ENCODE measurements around the gene FAM219A. TPM values are rescaled to one million over a fixed set of nuclear protein-coding genes. Genes with fewer than 3 reads are reported as not detected.

FAM219A gene
- total RNA-seq, 1 donor = 7.0 TPM

DNA sequence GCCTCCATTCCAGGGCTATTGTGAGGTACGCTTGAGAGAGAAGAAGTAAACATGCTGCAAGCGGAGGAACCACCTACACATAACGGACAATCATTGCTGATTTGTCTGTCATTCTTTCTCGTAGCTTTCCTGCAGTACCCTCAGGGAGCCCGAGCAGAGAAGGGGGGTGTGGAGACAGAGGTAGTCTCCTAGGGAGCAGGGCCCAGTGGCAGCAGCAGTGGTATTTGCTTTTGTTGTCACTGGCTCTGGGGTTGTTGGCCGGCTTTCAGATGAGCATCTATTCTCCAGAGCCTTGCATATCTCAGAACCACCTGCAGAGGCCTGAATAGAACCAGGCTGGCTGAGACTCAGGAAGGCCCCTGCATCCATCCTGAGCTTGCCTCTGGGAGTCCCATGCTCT is 44.5 kb upstream of the FAM219A start:
- DNase-seq (ENCODE audit: low read depth) = no peak
- TF ChIP-seq, protein P1, sequence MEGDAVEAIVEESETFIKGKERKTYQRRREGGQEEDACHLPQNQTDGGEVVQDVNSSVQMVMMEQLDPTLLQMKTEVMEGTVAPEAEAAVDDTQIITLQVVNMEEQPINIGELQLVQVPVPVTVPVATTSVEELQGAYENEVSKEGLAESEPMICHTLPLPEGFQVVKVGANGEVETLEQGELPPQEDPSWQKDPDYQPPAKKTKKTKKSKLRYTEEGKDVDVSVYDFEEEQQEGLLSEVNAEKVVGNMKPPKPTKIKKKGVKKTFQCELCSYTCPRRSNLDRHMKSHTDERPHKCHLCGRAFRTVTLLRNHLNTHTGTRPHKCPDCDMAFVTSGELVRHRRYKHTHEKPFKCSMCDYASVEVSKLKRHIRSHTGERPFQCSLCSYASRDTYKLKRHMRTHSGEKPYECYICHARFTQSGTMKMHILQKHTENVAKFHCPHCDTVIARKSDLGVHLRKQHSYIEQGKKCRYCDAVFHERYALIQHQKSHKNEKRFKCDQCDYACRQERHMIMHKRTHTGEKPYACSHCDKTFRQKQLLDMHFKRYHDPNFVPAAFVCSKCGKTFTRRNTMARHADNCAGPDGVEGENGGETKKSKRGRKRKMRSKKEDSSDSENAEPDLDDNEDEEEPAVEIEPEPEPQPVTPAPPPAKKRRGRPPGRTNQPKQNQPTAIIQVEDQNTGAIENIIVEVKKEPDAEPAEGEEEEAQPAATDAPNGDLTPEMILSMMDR (IDR thresholded peaks at IDR 0.05; ENCODE audit: insufficient read depth, low read length) = no peak
- no peak overlapping the region for H3K4me3 ChIP-seq (ENCODE audit: low read depth, low read length)

DNA sequence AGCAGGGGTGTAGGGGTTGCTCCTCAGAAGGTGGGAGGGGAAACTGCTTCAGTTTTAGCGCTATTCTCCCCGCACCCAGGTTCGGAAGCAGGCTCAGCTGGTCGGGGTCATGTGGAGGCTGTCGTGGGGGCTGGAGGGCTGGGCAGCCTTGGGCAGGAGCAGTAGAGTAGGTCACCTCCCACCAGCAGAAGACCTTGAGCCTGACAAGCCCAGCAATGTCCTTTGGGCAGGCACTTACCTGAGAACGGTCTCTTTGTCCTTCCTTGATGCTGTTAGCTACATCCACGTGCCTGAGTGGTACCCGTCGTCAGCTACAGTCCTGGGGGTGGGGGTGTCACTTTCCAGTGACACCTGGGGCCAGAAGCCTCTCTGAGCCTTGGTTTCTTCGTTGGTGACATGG is 44.1 kb upstream of the FAM219A start:
- H3K4me3 ChIP-seq (ENCODE audit: low read depth, low read length) = no peak overlapping the region
- TF ChIP-seq, protein P1 (IDR thresholded peaks at IDR 0.05; ENCODE audit: insufficient read depth, low read length) = no peak
- no peak for DNase-seq (ENCODE audit: low read depth)

DNA sequence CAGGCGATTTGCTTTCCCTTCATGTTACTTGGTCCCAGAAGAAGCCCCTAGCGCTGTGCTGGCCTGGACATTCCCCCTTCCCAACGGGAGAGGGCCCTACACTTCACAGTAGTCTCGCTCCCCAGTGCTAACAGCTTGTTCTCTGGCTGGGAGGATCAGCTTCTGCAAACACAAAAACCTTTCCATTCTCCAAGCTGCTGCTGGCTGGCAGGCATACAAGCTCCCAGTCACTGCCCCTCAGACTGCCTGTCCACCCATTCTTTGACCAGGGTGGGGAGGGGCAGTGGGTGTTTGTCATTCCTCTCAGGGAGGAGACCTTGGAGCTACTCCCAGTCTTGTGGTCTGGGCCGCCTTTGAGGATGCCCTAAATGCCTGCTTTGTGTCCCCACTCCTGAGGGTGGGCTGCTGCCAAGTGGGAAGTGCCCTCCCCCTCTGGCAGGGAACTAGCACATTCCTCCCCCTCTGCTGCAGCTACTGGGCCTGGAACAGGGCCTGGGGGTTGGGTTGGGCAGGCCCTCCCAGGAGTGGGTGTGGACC is 43.6 kb upstream of the FAM219A start:
- no peak overlapping the region for H3K4me3 ChIP-seq (ENCODE audit: low read depth, low read length)
- TF ChIP-seq, protein P1 (IDR thresholded peaks at IDR 0.05; ENCODE audit: insufficient read depth, low read length) = peak; percentile 59
- peak; percentile 96 for DNase-seq (ENCODE audit: low read depth)

DNA sequence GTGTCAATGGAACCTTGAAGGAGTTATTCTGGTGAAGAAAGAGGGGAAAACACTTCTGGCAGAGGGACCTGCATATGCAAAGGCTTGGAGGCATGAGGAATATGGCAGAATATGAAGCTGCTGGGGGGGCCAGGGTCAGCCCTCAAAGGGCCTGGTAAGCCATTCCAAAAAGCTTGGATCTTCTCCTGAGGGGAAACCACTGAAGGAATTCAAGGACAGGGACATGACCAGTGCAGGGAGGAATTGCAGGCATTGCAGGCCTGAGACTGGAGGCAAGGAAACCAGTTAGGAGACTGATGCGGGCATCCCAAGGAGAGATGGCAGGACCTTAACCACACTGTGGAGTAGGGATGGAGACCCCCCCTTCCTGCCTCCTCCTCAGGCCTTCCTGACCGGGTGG is 43.0 kb upstream of the FAM219A start:
- H3K4me3 ChIP-seq (ENCODE audit: low read depth, low read length) = no peak overlapping the region
- no peak for DNase-seq (ENCODE audit: low read depth)
- TF ChIP-seq, protein P1 (IDR thresholded peaks at IDR 0.05; ENCODE audit: insufficient read depth, low read length) = no peak

DNA sequence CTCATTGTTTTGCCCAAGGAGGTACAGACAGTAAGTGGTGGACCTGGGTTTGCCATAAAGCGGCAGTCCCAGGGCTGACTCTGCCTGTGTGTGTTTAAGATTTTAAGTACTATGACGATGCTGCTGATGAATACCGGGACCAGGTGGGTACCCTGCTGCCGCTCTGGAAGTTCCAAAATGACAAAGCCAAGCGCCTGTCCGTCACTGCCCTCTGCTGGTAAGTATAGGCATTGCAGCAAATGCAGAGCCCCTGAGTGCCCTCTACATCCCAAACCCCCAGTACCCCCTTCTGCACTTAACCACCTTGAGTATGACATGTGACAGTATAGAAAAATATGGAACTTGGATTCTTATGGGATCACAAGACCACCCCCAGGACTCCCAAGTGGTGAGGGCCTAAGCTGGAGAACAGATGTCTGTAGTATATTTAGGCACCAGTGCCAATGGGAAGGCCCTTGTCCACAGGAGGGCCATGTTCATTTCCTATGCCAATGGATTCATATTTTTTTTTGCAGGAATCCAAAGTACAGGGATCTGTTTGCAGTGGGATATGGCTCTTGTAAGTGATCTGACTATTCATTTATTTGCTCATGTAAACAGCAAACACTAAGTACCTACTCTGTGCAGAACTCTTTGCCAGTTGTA is 42.4 kb upstream of the FAM219A start:
- peak; percentile 47 for DNase-seq (ENCODE audit: low read depth)
- no peak overlapping the region for H3K4me3 ChIP-seq (ENCODE audit: low read depth, low read length)
- TF ChIP-seq, protein P1 (IDR thresholded peaks at IDR 0.05; ENCODE audit: insufficient read depth, low read length) = peak; percentile 99

DNA sequence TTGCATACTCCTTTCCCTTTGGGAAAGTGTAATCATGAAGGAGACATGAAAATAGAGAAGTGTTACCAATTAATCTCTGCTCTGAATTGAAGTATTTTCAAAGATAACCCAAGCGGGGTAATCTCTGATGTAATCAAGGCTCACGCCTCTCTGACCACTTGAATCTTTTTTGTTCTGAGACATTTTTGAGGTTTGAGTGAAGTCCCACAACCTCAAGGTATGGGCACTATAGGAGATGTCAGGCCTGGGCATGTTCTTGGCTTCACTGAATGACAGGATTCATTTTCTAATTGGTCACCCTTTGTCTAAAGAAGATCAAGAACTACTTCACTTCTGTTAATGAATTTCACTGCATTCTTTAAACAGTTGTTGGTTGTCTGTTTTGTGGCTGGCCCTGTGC is 40.7 kb upstream of the FAM219A start:
- TF ChIP-seq, protein P1 (IDR thresholded peaks at IDR 0.05; ENCODE audit: insufficient read depth, low read length) = no peak
- H3K4me3 ChIP-seq (ENCODE audit: low read depth, low read length) = no peak overlapping the region
- DNase-seq (ENCODE audit: low read depth) = no peak

DNA sequence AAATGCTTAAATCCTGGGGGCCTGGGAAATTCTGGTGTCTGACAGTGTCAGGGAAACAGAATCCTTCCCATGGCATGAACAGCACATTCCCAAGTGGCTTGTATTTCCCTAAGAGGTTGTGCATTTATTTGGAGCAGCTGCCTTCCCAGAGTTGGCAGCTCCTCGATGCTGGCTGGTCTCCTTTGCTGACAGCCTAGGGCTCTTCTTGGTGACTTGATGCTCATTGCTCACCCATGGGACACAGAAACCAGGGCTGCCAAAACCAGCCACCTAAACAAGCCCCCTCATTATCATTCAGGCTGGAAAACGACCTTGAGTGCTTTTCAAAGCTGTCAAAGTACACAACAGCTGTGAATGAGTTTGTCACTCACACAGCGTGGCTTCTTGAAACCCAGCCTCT is 40.2 kb upstream of the FAM219A start:
- TF ChIP-seq, protein P1 (IDR thresholded peaks at IDR 0.05; ENCODE audit: insufficient read depth, low read length) = no peak
- H3K4me3 ChIP-seq (ENCODE audit: low read depth, low read length) = no peak overlapping the region
- no peak for DNase-seq (ENCODE audit: low read depth)

Measured in fibroblast of the aortic adventitia (primary cell).